T47D (cell line): ENCODE results near the gene IDUA.

Experiments
- DNase-seq, 2 experiments: peaks; one replicate each; pipeline versions ENCODE4 v3.0.0 to v3.0.0-alpha.2; 2011 to 2012; ENCODE audit warnings: low read depth in 1 of 2, low spot score in 1 of 2
- JUND ChIP-seq: IDR thresholded peaks from 2 replicates; pipeline ENCODE4 v1.6.1; 2012; ENCODE audit warnings: low read depth
- in situ Hi-C: cut with HindIII; loops from 2 replicates; pipeline ENCODE4 v1.10.0; 2016; ENCODE audit warnings: low sequenced_read_pairs, low pct_unique_long_range_greater_than_20kb

IDUA gene

GRCh38 chr4:959338-960139 lies 27.3 kb upstream of the IDUA start:
- no peak for DNase-seq
- TF ChIP-seq JUND: no peak
- in situ Hi-C loops: no loop called here

GRCh38 chr4:960140-960635 lies 26.7 kb upstream of the IDUA start:
- DNase-seq: no peak
- TF ChIP-seq JUND: no peak
- in situ Hi-C loops: no loop called here

GRCh38 chr4:960636-961350 lies 26.1 kb upstream of the IDUA start:
- in situ Hi-C loops: no loop called here
- no peak for DNase-seq
- TF ChIP-seq JUND: no peak

GRCh38 chr4:961351-962230 lies 25.3 kb upstream of the IDUA start:
- no peak for DNase-seq
- in situ Hi-C loops: no loop called here
- TF ChIP-seq JUND: no peak

- in situ Hi-C loops: no loop called here
- no peak for DNase-seq
- no peak for TF ChIP-seq JUND
These were observed 24.3 kb upstream of the IDUA start for GRCh38 chr4:962231-963208.

GRCh38 chr4:963276-964225 lies 23.3 kb upstream of the IDUA start:
- no peak for DNase-seq
- no peak for TF ChIP-seq JUND

GRCh38 chr4:964346-965025 lies 22.4 kb upstream of the IDUA start:
- DNase-seq: no peak
- TF ChIP-seq JUND: no peak
- in situ Hi-C loops: no loop called here

More at GRCh38 chr4:963276-964225, 23.3 kb upstream of the IDUA start:
- in situ Hi-C loops: no loop called here

- no peak for TF ChIP-seq JUND
- DNase-seq: no peak
- in situ Hi-C loops: no loop called here
These were observed 21.6 kb upstream of the IDUA start for GRCh38 chr4:965048-965765.

GRCh38 chr4:965766-966134 lies 21.1 kb upstream of the IDUA start:
- TF ChIP-seq JUND: no peak
- in situ Hi-C loops: no loop called here
- no peak for DNase-seq
